Pancreas (tissue), 10 donors: Measurements from ENCODE around the gene HYAL2. TPM values are rescaled to one million over a fixed set of nuclear protein-coding genes. Genes with fewer than 3 reads are reported as not detected.

Experiments
- ATAC-seq, 4 donors: fragments of 200-7000 bp; cut with Tn5 transposase; one replicate each; pipeline versions ENCODE4 v1.8.0 to v1.9.1; 2020; ENCODE audit warnings: mild to moderate bottlenecking in 4 of 4, moderate library complexity in 4 of 4
- DNase-seq, 6 donors: peaks; one replicate each; pipeline ENCODE4 v3.0.0-alpha.2; 2020
- FAIRE-seq: peaks from 2 replicates; lab custom pipeline; 2012; peaks lifted over from hg19 to GRCh38; lab: Jason Lieb, UNC
- H3K27ac ChIP-seq, 4 donors: fragments of 200-600 bp; sonication (generic); 1 replicate in 3 of 4; 2 replicates in 1 of 4; pipeline versions ENCODE4 v1.5.0 to v1.8.0; 2020
- H3K27me3 ChIP-seq, 4 donors: fragments of 200-600 bp; one replicate each; pipeline ENCODE4 v1.8.0; 2021
- H3K36me3 ChIP-seq, 3 donors: fragments of 200-600 bp; sonication (generic) in 1 of 3; one replicate each; pipeline versions ENCODE4 v1.5.0 to v1.8.0; 2020 to 2021
- H3K4me1 ChIP-seq, 3 donors: fragments of 200-600 bp; one replicate each; pipeline ENCODE4 v1.8.0; 2021
- H3K4me3 ChIP-seq, 4 donors: fragments of 200-600 bp; sonication (generic) in 2 of 4; one replicate each; pipeline versions ENCODE4 v1.5.0 to v1.8.0; 2020 to 2021
- H3K9me3 ChIP-seq, 4 donors: fragments of 200-600 bp; one replicate each; pipeline ENCODE4 v1.8.0; 2021
- CTCF ChIP-seq, 4 donors: fragments of 200-600 bp; sonication (generic) in 3 of 4; IDR thresholded peaks; one replicate each; pipeline versions ENCODE4 v1.5.0 to v1.8.0; 2021; ENCODE audit warnings: antibody characterized with exemption in 4 of 4
- WGBS, 2 donors: extraction: QIAGEN DNeasy Blood & Tissue Kit; methylation state at CpG; one replicate each; pipeline ENCODE4 v1.1.7; 2013; 5-methylcytosine and 5-hydroxymethylcytosine counted together
- intact Hi-C, 3 donors: fragments of 100-400 bp; cut with DNase I; formaldehyde crosslinking; loops; one replicate each; pipeline versions ENCODE4 v1.11.1 to v1.14.2; 2022
- polyA plus RNA-seq, 2 donors: library from polyadenylated mRNA; stranded (reverse); fragments of 200-250 nt; gene quantifications; one replicate each; pipeline ENCODE4 v1.2.3, GENCODE V29; 2013
- total RNA-seq, 6 donors: library from RNA; stranded (reverse); fragmentation: NEBNext Ultra II Directional in 4 of 6; extraction: Animal tissue kit (Norgen Biotek cat#: 25700) in 4 of 6; gene quantifications; one replicate each; pipeline versions ENCODE4 v1.2.1 to v1.2.4, GENCODE V29; 2021 to 2023
- donor health status: healthy with polysubstance abuse.
- donor health status: DM: no; HTN: no; CAD: no; lungs with moderate emphysema.
- donor health status: DM: no; HTN: no; CAD: no.
- donor health status: control.
- donor health status: control.
- donor health status: Bipolar disorder and iron deficiency.
- donor health status: DM: yes; HTN: yes; CAD: no.
- donor health status: DM: no; HTN: no; CAD: no.
- donor health status: DM: no; HTN: no; CAD: no.
- donor health status: DM: yes; HTN: yes; CAD: no.

Gene HYAL2
- total and polyA plus RNA-seq, 8 donors: 6.3 to 39.5 (median 14.3) TPM

GRCh38 chr3:50302095-50303012 is 20.2 kb downstream of the HYAL2 start:
- H3K27me3 ChIP-seq: no peaks in the 10 kb centered on the region
- H3K4me1 ChIP-seq: peaks cover 11 to 14% (median 11%) of the 10 kb centered on the region in 3 donors
- peak overlapping the region in 2 of 4 donors; percentile 18 to 26 for H3K4me3 ChIP-seq
- FAIRE-seq (no peak), DNase-seq (peak in 1 of 6 donors; percentile 30), ATAC-seq (no peak)
- H3K36me3 ChIP-seq: no peaks in the 10 kb centered on the region
- H3K9me3 ChIP-seq: no peaks in the 10 kb centered on the region
- 81 to 84% methylated on average over 32 of the region's 32 CpGs for WGBS, 2 donors
- peak overlapping the region; percentile 58 to 78 (median 70) for H3K27ac ChIP-seq
- intact Hi-C loops: no loop called here
- TF ChIP-seq CTCF (IDR thresholded peaks at IDR 0.05): no peak

GRCh38 chr3:50300681-50301254 is 21.8 kb downstream of the HYAL2 start:
- 88 to 89% methylated on average over 6 of the region's 6 CpGs for WGBS, 2 donors
- H3K9me3 ChIP-seq: no peaks in the 10 kb centered on the region
- peaks cover 11 to 14% (median 11%) of the 10 kb centered on the region in 3 donors for H3K4me1 ChIP-seq
- H3K4me3 ChIP-seq: peak overlapping the region in 1 of 4 donors; percentile 67
- H3K27me3 ChIP-seq: no peaks in the 10 kb centered on the region
- peak overlapping the region in 1 of 4 donors; percentile 80 for H3K27ac ChIP-seq
- H3K36me3 ChIP-seq: no peaks in the 10 kb centered on the region
- intact Hi-C loops: no loop called here
- DNase-seq (no peak), FAIRE-seq (no peak), ATAC-seq (no peak)
- TF ChIP-seq CTCF (IDR thresholded peaks at IDR 0.05): no peak

GRCh38 chr3:50299929-50300680 is 22.4 kb downstream of the HYAL2 start:
- FAIRE-seq (no peak), DNase-seq (peak in 3 of 6 donors; percentile 42 to 76 (median 53)), ATAC-seq (peak in 2 of 4 donors; percentile 10 to 11)
- peak overlapping the region; percentile 61 to 83 (median 79) for H3K27ac ChIP-seq
- no peaks in the 10 kb centered on the region for H3K36me3 ChIP-seq
- peak overlapping the region in 3 of 4 donors; percentile 12 to 67 (median 32) for H3K4me3 ChIP-seq
- no peaks in the 10 kb centered on the region for H3K9me3 ChIP-seq
- WGBS, 2 donors: 51 to 52% methylated on average over 12 of the region's 12 CpGs
- no peaks in the 10 kb centered on the region for H3K27me3 ChIP-seq
- peaks cover 11 to 14% (median 11%) of the 10 kb centered on the region in 3 donors for H3K4me1 ChIP-seq
- no peak for TF ChIP-seq CTCF (IDR thresholded peaks at IDR 0.05)
- intact Hi-C loops: no loop called here

- 1 to 3% methylated on average over 12 of the region's 12 CpGs for WGBS, 2 donors
- H3K36me3 ChIP-seq: no peaks in the 10 kb centered on the region
- peaks cover 11 to 14% (median 11%) of the 10 kb centered on the region in 3 donors for H3K4me1 ChIP-seq
- no peaks in the 10 kb centered on the region for H3K9me3 ChIP-seq
- FAIRE-seq: no peak
- no peak for ATAC-seq
- intact Hi-C loops: no loop called here
- no peak for DNase-seq
- peak overlapping the region in 3 of 4 donors; percentile 12 to 67 (median 32) for H3K4me3 ChIP-seq
- TF ChIP-seq CTCF (IDR thresholded peaks at IDR 0.05): no peak
- H3K27ac ChIP-seq: peak overlapping the region; percentile 61 to 83 (median 79)
- no peaks in the 10 kb centered on the region for H3K27me3 ChIP-seq
Observed at GRCh38 chr3:50299638-50299928, 23.0 kb downstream of the HYAL2 start.
